Activated effector memory CD4-positive, alpha-beta T cell treated with Interleukin-2 at 50 U/mL for 16 hours (primary cell): ENCODE measurements around the gene C16orf96.
A peak's percentile ranks its signal among the peaks of the same experiment; 100 is the strongest.

Experiments
- DNase-seq: peaks from one replicate; pipeline ENCODE4 v3.0.0-alpha.2; 2020

Gene C16orf96

DNA sequence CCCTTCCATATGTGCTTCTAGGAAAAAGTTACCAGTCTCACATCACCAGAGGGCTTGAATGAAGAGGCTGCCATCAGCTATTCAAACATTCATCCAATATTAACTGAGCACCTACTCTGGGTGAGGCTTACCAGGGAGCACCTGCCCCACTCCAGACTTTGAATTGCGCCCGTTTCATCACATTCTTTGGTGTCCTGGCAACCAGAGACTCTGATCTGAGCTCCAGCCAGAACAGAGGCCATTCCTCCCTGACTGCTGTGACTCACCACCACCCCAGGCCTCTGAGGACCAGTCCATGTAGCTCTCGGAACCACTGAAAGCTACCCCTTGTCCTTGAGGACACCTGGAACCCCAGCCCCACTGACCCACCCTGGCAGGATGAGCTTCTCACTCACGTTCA, at the start of gene C16orf96:
Gene C16orf96, plus strand, starts transcription at position 229 of the 400 bp plus-strand sequence. Its CDS starts 150 bp downstream, at position 379.
- DNase-seq: no peak

GRCh38 chr16:4506450-4506849, 49.7 kb upstream of the C16orf96 start:
- DNase-seq: peak; percentile 41

GRCh38 chr16:4507588-4508345, 48.4 kb upstream of the C16orf96 start:
- no peak for DNase-seq

- DNase-seq: no peak
Observed at GRCh38 chr16:4508806-4509205, 47.3 kb upstream of the C16orf96 start.

DNA sequence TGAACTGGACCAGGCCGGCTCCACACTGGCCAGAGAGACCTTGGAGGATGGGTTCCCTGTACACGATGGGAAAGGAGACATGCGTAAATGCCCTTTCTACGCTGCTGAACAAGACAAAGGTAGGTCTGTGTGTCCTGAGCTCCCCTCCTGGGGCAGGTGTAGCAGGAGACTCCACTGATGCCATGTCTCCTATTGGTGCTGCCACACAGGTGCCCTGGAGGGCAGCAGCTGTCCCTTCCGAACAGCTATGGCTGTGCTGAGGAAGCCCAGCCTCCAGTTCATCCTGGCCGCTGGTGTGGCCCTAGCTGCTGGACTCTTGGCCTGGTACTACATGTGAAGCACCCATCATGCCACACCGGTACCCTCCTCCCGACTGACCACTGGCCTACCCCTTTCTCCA, 46.7 kb upstream of the C16orf96 start:
- DNase-seq: no peak

- no peak for DNase-seq
Observed at GRCh38 chr16:4510131-4510530, 46.0 kb upstream of the C16orf96 start.

- DNase-seq: no peak
Observed at GRCh38 chr16:4510747-4511426, 45.3 kb upstream of the C16orf96 start.

DNA sequence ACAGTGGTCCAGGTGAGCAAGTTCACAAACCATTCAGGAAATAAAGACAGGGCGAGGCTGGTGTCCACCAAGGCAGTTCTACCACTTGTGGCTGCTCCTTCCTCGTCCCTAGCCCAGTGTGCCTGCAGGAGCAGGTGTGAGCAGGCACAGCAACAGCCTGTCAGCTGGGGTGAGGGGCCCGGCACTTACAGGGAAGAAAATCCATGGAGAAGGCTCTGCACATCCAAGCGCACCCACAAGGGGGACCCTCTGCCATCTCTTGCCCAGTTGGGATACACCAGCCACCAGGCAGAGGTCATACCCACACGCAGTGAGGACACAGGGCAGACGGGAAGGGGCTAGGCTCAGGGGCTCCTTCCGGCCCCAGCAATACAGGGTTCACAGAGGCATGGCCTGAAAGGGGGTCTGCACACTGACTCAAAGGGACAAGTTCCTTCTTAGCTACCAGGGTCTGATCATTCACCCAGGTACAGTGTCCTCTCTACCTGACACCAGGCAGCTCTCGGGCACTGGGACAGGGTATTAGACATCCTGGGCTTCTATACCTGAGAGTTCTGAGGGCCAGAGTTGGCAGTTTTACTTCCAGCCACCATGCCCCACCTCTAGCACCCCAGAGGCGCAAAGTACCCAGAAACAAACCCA, 44.6 kb upstream of the C16orf96 start:
- DNase-seq: no peak

GRCh38 chr16:4512473-4512872, 43.7 kb upstream of the C16orf96 start:
- no peak for DNase-seq

DNA sequence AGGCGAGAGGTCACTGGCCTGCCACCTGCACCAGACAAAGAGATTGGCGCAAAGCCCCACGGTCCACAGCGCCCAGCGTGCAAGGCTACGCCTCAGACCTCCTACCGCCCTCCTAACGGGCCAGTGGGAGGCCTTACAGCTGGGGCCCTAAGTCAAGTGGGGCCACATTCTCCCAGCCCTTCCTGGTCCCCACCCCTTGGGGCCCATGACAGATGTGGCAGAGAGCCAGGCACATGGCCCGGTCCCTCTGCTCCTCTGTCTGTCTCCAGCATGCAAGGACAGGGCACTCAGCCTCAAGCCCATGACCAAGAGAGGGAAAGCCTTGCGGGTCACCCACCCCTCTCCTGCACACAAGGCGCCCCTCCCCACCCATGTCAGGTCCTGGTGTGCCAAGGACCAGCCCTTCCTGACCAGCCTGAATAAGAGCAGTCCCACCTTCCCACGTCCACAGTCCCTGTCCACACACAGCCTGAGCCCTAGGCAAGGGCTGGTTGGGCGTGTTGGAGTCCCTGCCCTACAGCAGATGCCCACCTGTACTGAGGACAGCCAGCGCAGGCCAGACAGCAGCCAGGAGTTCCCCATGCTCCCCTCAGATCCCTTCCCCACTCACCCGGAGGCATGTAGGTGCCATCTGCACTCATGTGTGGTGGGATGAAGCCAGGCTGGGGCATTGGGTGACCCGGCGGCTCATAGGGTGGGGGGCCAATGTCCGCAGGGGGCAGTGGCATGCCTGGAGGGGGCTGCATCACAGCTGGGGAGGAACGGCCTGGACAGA, 42.9 kb upstream of the C16orf96 start:
- DNase-seq: no peak

GRCh38 chr16:4513881-4514280, 42.3 kb upstream of the C16orf96 start:
- no peak for DNase-seq

DNA sequence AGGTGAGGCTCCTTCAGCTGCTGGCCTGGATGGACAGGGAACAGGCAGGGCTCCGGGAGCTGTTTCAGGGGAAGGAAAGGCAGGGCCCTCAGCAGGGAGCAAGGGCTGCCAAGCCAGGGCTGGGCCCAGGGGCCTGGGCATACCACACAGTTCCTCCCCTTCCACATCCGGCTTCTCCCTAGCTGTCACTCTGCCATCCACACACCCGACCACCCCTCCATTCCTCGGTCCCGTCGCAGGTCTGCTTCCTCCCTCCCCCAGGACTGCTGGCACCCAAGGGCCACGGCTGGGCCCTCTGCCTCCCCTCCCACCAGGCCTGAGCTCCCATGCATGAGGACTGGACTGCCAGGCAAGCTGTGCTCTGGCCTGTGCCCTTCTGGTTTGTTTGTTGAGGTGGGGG, 41.5 kb upstream of the C16orf96 start:
- no peak for DNase-seq

DNA sequence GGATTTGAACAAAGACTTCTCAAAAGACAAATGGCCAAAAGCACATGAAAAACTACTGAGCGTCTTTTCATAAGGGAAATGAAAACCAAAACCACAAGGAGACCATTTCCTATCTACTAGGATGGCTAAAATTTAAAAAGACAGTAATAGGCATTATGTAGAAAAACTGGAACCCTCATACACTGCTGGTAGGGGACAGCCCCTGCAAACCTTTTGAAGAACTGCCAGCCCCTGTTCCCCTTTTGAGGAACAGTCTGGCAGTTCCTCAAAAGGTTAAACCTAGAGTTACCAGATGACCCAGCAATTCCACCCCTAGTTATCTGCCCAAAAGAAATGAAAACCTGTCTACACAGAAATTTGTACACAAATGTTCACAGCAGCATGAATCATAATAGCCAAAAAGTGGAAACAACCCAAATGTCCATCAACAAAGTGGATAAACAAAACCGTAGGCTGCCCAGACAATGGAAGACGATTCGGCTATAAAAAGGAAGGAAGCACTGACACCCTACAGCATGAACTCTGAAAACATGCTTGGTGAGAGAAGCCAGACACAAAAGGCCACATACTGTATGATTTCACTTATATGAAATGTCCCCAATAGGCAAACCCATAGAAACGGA, 40.4 kb upstream of the C16orf96 start:
- DNase-seq: no peak

GRCh38 chr16:4517812-4518680, 38.1 kb upstream of the C16orf96 start:
- no peak for DNase-seq

DNA sequence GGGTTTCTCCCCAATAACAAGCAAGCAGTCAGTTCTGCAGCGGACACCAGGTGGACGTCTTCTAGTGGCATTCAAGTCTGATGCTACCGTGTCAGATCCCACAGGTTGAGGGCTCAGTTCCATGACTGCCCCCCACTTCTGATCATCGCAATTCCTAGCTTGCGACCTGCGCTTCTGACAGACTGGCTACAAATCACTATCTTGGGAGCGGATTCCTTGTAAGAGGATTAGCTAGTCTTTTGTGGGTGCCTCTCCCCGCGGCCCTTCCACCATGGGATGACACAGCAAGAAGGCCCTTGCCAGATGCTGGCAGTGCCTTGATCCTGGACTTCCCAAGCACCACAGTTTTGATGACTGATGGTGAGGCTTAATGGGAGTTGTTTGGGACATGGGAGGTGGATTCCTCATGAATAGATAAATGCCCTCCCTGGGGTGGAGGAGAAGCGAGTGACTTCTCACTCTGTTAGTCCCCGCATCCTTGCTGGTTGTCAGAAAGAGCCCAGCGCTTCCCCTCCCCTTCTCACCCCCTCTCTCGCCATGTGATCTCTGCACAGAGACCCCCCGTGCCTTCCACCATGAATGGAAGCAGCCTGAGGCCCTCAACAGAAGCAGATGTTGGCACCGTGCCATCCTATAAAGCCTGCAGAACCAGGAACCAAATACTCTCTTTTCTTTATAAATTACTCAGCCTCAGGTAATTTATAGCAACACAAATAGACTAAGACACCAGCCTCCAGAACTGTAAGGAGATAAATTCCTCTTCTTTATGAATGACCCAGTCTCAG, 36.7 kb upstream of the C16orf96 start:
- DNase-seq: no peak

- DNase-seq: no peak
Observed at GRCh38 chr16:4520913-4521312, 35.2 kb upstream of the C16orf96 start.

- no peak for DNase-seq
Observed at GRCh38 chr16:4522051-4522581, 34.0 kb upstream of the C16orf96 start.

GRCh38 chr16:4523686-4524085, 32.5 kb upstream of the C16orf96 start:
- DNase-seq: no peak

DNA sequence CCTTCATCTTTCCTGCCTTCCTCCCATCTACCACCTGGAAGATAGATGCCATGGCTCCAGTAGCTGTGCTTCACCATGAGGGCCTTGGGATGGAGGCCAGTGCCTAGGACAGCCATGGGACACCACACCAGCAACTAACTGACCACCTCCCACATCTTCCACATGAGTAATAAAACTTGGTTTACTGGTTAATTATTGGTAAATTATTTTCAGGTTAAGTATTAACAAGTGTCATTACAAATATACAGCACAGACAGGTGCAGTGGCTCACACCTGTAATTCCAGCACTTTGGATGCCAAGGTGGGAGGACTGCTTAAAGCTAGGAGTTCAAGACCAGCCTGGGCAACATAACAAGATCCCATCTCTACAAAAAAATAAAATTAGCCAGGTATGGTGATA, 31.6 kb upstream of the C16orf96 start:
- DNase-seq: no peak

- no peak for DNase-seq
Observed at GRCh38 chr16:4525069-4525468, 31.1 kb upstream of the C16orf96 start.
